ENCODE data around the gene FREM2.

The FREM2 gene

GRCh38 chr13:38674208-38674607 is 12.7 kb upstream of the FREM2 start:
- H3K27ac ChIP-seq (replicated peaks; ENCODE audit: low read length): no peak overlapping the region
- H4K91ac ChIP-seq (ENCODE audit: low read depth, low read length, poor library complexity): no peak overlapping the region
- H3K79me1 ChIP-seq (ENCODE audit: low read depth, low read length): no peaks in the 10 kb centered on the region
- H2BK120ac ChIP-seq (ENCODE audit: low read depth, low read length): no peak overlapping the region
- H2BK12ac ChIP-seq (ENCODE audit: low read length): no peak overlapping the region
- H3K23ac ChIP-seq (ENCODE audit: low read depth, low read length, poor library complexity): no peak overlapping the region
- H3K27me3 ChIP-seq (ENCODE audit: control insufficient read depth in 3 of 3, insufficient read depth in 3 of 3, low read depth in 1 of 3, low read length in 3 of 3): no peaks in the 10 kb centered on the region
- H3K4me3 ChIP-seq (ENCODE audit: low read length in 2 of 2): no peak overlapping the region
- no peak overlapping the region for H2BK5ac ChIP-seq (ENCODE audit: low read length)
- H3K4me1 ChIP-seq (ENCODE audit: control insufficient read depth in 2 of 2, insufficient read depth in 1 of 2, low read depth in 1 of 2, low read length in 2 of 2): no peaks in the 10 kb centered on the region
- H3K4me2 ChIP-seq (ENCODE audit: insufficient read depth, low read length, poor library complexity, severe bottlenecking): no peak overlapping the region
- no peak overlapping the region for H2AFZ ChIP-seq (ENCODE audit: low read length)
- H3K18ac ChIP-seq (ENCODE audit: low read length): no peak overlapping the region
- H4K8ac ChIP-seq (ENCODE audit: low read depth, low read length): no peak overlapping the region
- no peak overlapping the region for H2AK5ac ChIP-seq (ENCODE audit: low read depth, low read length)
- no peaks in the 10 kb centered on the region for H3K36me3 ChIP-seq (replicated peaks in 1 of 2; ENCODE audit: control insufficient read depth in 2 of 2, insufficient read depth in 2 of 2, low read length in 2 of 2)
- no peak overlapping the region for H3K4ac ChIP-seq (ENCODE audit: low read length)
- DNase-seq (ENCODE audit: low spot score): no peak
- H3K9ac ChIP-seq (ENCODE audit: low read depth, low read length, poor library complexity): no peak overlapping the region
- H3K9me3 ChIP-seq (replicated peaks in 1 of 2; ENCODE audit: control insufficient read depth in 2 of 2, insufficient read depth in 1 of 2, low read depth in 1 of 2, low read length in 2 of 2): no peaks in the 10 kb centered on the region
- no peak overlapping the region for H2BK15ac ChIP-seq (ENCODE audit: low read length)
- WGBS, 2 donors (ENCODE audit: extremely low coverage in 2 of 2, insufficient read length in 2 of 2, insufficient replicate concordance in 1 of 2): no CpG with 5 or more reads among the region's 4 CpGs
- H3K14ac ChIP-seq (ENCODE audit: low read length): no peak overlapping the region

GRCh38 chr13:38680912-38681311 is 6.0 kb upstream of the FREM2 start:
- H2BK120ac ChIP-seq (ENCODE audit: low read depth, low read length): no peak overlapping the region
- H4K8ac ChIP-seq (ENCODE audit: low read depth, low read length): no peak overlapping the region
- DNase-seq (ENCODE audit: low spot score): no peak
- H3K4me3 ChIP-seq (ENCODE audit: low read length in 2 of 2): no peak overlapping the region
- no CpG with 5 or more reads among the region's 1 CpG for WGBS, 2 donors (ENCODE audit: extremely low coverage in 2 of 2, insufficient read length in 2 of 2, insufficient replicate concordance in 1 of 2)
- H3K4ac ChIP-seq (ENCODE audit: low read length): no peak overlapping the region
- H2AFZ ChIP-seq (ENCODE audit: low read length): peak overlapping the region; percentile 48
- H2BK5ac ChIP-seq (ENCODE audit: low read length): no peak overlapping the region
- H4K91ac ChIP-seq (ENCODE audit: low read depth, low read length, poor library complexity): no peak overlapping the region
- no peak overlapping the region for H2BK15ac ChIP-seq (ENCODE audit: low read length)
- H2BK12ac ChIP-seq (ENCODE audit: low read length): no peak overlapping the region
- H3K9me3 ChIP-seq (replicated peaks in 1 of 2; ENCODE audit: control insufficient read depth in 2 of 2, insufficient read depth in 1 of 2, low read depth in 1 of 2, low read length in 2 of 2): no peaks in the 10 kb centered on the region
- no peak overlapping the region for H3K23ac ChIP-seq (ENCODE audit: low read depth, low read length, poor library complexity)
- H3K79me1 ChIP-seq (ENCODE audit: low read depth, low read length): no peaks in the 10 kb centered on the region
- H3K14ac ChIP-seq (ENCODE audit: low read length): no peak overlapping the region
- H3K18ac ChIP-seq (ENCODE audit: low read length): no peak overlapping the region
- H3K36me3 ChIP-seq (replicated peaks in 1 of 2; ENCODE audit: control insufficient read depth in 2 of 2, insufficient read depth in 2 of 2, low read length in 2 of 2): no peaks in the 10 kb centered on the region
- no peak overlapping the region for H3K4me2 ChIP-seq (ENCODE audit: insufficient read depth, low read length, poor library complexity, severe bottlenecking)
- no peak overlapping the region for H3K9ac ChIP-seq (ENCODE audit: low read depth, low read length, poor library complexity)
- peaks cover 0 to 9% of the 10 kb centered on the region in 2 donors for H3K4me1 ChIP-seq (ENCODE audit: control insufficient read depth in 2 of 2, insufficient read depth in 1 of 2, low read depth in 1 of 2, low read length in 2 of 2)
- no peak overlapping the region for H2AK5ac ChIP-seq (ENCODE audit: low read depth, low read length)
- no peak overlapping the region for H3K27ac ChIP-seq (replicated peaks; ENCODE audit: low read length)
- H3K27me3 ChIP-seq (ENCODE audit: control insufficient read depth in 3 of 3, insufficient read depth in 3 of 3, low read depth in 1 of 3, low read length in 3 of 3): no peaks in the 10 kb centered on the region

GRCh38 chr13:38684714-38685113 is 2.2 kb upstream of the FREM2 start:
- Histone ChIP-seq H3K18ac (ENCODE audit: low read length) (no peak overlapping the region), H3K27ac (replicated peaks; ENCODE audit: low read length) (no peak overlapping the region), H3K4me2 (ENCODE audit: insufficient read depth, low read length, poor library complexity, severe bottlenecking) (no peak overlapping the region), H2BK12ac (ENCODE audit: low read length) (no peak overlapping the region), H2BK5ac (ENCODE audit: low read length) (no peak overlapping the region), H2BK15ac (ENCODE audit: low read length) (no peak overlapping the region), H4K91ac (ENCODE audit: low read depth, low read length, poor library complexity) (no peak overlapping the region), H3K4ac (ENCODE audit: low read length) (no peak overlapping the region), H3K14ac (ENCODE audit: low read length) (no peak overlapping the region), H3K4me3 (ENCODE audit: low read length in 2 of 2) (no peak overlapping the region), H3K79me1 (ENCODE audit: low read depth, low read length) (peaks cover 2% of the 10 kb centered on the region), H3K4me1 (ENCODE audit: control insufficient read depth in 2 of 2, insufficient read depth in 1 of 2, low read depth in 1 of 2, low read length in 2 of 2) (peaks cover 5 to 11% of the 10 kb centered on the region in 2 donors), H3K27me3 (ENCODE audit: control insufficient read depth in 3 of 3, insufficient read depth in 3 of 3, low read depth in 1 of 3, low read length in 3 of 3) (peaks cover 0 to 6% (median 0%) of the 10 kb centered on the region in 3 experiments), H3K9ac (ENCODE audit: low read depth, low read length, poor library complexity) (no peak overlapping the region), H3K36me3 (replicated peaks in 1 of 2; ENCODE audit: control insufficient read depth in 2 of 2, insufficient read depth in 2 of 2, low read length in 2 of 2) (peaks cover 0 to 3% of the 10 kb centered on the region in 2 donors), H3K9me3 (replicated peaks in 1 of 2; ENCODE audit: control insufficient read depth in 2 of 2, insufficient read depth in 1 of 2, low read depth in 1 of 2, low read length in 2 of 2) (peaks cover 0 to 8% of the 10 kb centered on the region in 2 donors), H2AK5ac (ENCODE audit: low read depth, low read length) (no peak overlapping the region), H4K8ac (ENCODE audit: low read depth, low read length) (no peak overlapping the region), H2BK120ac (ENCODE audit: low read depth, low read length) (no peak overlapping the region), H3K23ac (ENCODE audit: low read depth, low read length, poor library complexity) (no peak overlapping the region), H2AFZ (ENCODE audit: low read length) (no peak overlapping the region)
- DNase-seq (ENCODE audit: low spot score): no peak

GRCh38 chr13:38685431-38685830 is 1.4 kb upstream of the FREM2 start:
- no peak overlapping the region for H2BK5ac ChIP-seq (ENCODE audit: low read length)
- no peak overlapping the region for H3K23ac ChIP-seq (ENCODE audit: low read depth, low read length, poor library complexity)
- H3K27me3 ChIP-seq (ENCODE audit: control insufficient read depth in 3 of 3, insufficient read depth in 3 of 3, low read depth in 1 of 3, low read length in 3 of 3): peaks cover 0 to 6% (median 0%) of the 10 kb centered on the region in 3 experiments
- H3K4ac ChIP-seq (ENCODE audit: low read length): no peak overlapping the region
- H4K91ac ChIP-seq (ENCODE audit: low read depth, low read length, poor library complexity): no peak overlapping the region
- peaks cover 5 to 7% of the 10 kb centered on the region in 2 donors for H3K4me1 ChIP-seq (ENCODE audit: control insufficient read depth in 2 of 2, insufficient read depth in 1 of 2, low read depth in 1 of 2, low read length in 2 of 2)
- H3K18ac ChIP-seq (ENCODE audit: low read length): no peak overlapping the region
- H2BK120ac ChIP-seq (ENCODE audit: low read depth, low read length): no peak overlapping the region
- peaks cover 0 to 8% of the 10 kb centered on the region in 2 donors for H3K36me3 ChIP-seq (replicated peaks in 1 of 2; ENCODE audit: control insufficient read depth in 2 of 2, insufficient read depth in 2 of 2, low read length in 2 of 2)
- H2AK5ac ChIP-seq (ENCODE audit: low read depth, low read length): no peak overlapping the region
- no CpG with 5 or more reads among the region's 2 CpGs for WGBS, 2 donors (ENCODE audit: extremely low coverage in 2 of 2, insufficient read length in 2 of 2, insufficient replicate concordance in 1 of 2)
- no peak overlapping the region for H4K8ac ChIP-seq (ENCODE audit: low read depth, low read length)
- peak overlapping the region in 1 of 2 donors; percentile 64 for H3K4me3 ChIP-seq (ENCODE audit: low read length in 2 of 2)
- no peak overlapping the region for H3K14ac ChIP-seq (ENCODE audit: low read length)
- H2AFZ ChIP-seq (ENCODE audit: low read length): peak overlapping the region; percentile 94
- no peak overlapping the region for H3K27ac ChIP-seq (replicated peaks; ENCODE audit: low read length)
- peaks cover 0 to 8% of the 10 kb centered on the region in 2 donors for H3K9me3 ChIP-seq (replicated peaks in 1 of 2; ENCODE audit: control insufficient read depth in 2 of 2, insufficient read depth in 1 of 2, low read depth in 1 of 2, low read length in 2 of 2)
- DNase-seq (ENCODE audit: low spot score): no peak
- no peak overlapping the region for H3K4me2 ChIP-seq (ENCODE audit: insufficient read depth, low read length, poor library complexity, severe bottlenecking)
- no peak overlapping the region for H3K9ac ChIP-seq (ENCODE audit: low read depth, low read length, poor library complexity)
- peaks cover 2% of the 10 kb centered on the region for H3K79me1 ChIP-seq (ENCODE audit: low read depth, low read length)
- no peak overlapping the region for H2BK12ac ChIP-seq (ENCODE audit: low read length)
- H2BK15ac ChIP-seq (ENCODE audit: low read length): no peak overlapping the region
